Adipose tissue (tissue), 3 donors: ENCODE results near the gene PEX10. TPM values are rescaled to one million over a fixed set of nuclear protein-coding genes. Genes with fewer than 3 reads are reported as not detected.

Source experiments
- H3K27ac ChIP-seq: one replicate; pipeline ENCODE4 v1.5.1; 2013; ENCODE audit warnings: low read depth, low read length
- WGBS, 3 donors: extraction: QIAGEN DNeasy Blood & Tissue Kit; methylation state at CpG; one replicate each; pipeline ENCODE4 v1.1.7; 2013; 5-methylcytosine and 5-hydroxymethylcytosine counted together
- polyA plus RNA-seq, 3 donors: library from polyadenylated mRNA; stranded (reverse); fragments of 200-250 nt; gene quantifications; one replicate each; pipeline ENCODE4 v1.2.3, GENCODE V29; 2013
- donor health status: healthy with polysubstance abuse.
- donor health status: Bipolar disorder and iron deficiency.
- donor health status: healthy.

Gene PEX10
- polyA plus RNA-seq, 3 donors: 13.8 to 30.2 (median 18.8) TPM

DNA sequence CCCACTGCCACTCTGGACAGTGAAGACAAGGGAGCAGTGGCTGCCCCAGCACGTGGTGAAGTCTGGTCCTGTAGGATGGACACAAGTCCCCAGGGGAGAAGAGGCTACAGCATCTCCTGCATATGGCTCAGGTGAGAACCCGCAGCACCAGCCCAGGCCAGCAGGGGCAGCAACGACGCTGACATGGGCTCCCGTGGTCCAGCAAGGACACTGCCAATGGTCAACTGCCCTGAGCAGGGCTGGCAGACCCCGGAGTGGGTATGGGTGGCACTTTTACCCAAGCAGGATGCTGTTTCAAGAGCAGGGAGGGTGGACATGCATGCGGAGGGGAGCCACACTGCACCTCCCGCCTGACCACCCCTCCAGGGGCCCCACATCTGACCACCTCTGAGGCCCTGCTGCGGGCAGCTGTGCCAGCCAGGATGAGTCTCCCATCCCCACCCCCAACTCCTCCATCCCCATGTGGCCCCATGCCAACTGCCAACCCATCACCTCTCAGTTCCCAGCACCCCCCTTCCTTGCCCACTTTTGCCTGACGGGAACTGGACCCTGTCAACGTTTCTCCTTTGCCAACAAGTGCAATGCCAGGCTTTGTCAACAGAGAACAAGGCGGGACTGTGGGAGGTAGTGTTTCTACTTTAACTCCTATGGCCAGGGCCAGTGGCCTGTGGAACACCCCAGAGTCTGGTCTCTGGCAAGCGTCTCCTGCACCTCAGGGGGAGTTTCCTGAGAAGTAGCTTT, 29.6 kb downstream of the PEX10 start:
- H3K27ac ChIP-seq: no peak overlapping the region
- WGBS, 3 donors: 52 to 60% (median 54%) methylated on average over 12 to 13 of the region's 13 CpGs

DNA sequence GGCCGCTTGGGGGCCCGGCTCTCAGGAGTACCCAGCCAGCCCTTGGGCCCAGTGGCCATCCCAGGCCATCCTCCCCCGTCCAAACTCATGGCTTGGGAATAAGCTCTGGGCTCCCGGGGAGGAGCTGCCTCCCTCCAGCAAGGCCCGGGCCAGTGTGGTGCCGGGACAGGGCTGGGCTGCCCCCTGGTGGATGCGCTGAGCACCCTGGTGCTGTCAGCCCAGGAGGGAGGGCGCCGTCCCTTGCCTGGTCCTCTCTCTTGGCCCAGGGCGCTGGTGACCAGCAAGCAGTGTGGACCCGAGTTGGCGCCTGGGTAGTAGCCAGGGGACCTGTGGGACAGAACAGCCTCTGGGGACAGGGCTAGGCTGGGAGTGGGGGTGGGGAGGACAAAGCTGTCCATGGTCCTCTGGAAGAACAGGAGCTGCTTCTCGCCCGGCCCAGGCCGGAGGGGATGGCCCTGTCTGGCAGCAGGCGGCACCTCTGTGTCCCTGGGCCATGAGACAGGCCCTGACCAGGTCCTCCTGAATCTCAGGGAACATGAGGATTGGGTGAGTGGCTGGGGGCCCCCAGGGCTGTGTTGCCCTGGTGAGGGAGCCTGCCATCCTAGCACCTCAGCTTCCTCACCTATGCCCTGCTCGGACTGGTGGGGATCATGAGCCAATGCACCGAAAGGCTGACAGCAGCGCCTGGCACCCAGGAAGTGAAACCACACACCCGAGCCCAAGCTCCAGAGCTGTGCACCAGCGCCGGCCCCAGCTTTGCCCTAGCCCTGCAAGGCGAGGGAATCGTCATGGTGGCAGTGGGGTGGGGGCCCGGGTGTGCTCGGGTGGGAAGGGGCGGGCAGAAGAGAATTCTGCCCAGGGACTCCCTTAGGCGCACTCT, 30.4 kb downstream of the PEX10 start:
- 45 to 49% (median 46%) methylated on average over 26 to 28 of the region's 28 CpGs for WGBS, 3 donors
- H3K27ac ChIP-seq: no peak overlapping the region

DNA sequence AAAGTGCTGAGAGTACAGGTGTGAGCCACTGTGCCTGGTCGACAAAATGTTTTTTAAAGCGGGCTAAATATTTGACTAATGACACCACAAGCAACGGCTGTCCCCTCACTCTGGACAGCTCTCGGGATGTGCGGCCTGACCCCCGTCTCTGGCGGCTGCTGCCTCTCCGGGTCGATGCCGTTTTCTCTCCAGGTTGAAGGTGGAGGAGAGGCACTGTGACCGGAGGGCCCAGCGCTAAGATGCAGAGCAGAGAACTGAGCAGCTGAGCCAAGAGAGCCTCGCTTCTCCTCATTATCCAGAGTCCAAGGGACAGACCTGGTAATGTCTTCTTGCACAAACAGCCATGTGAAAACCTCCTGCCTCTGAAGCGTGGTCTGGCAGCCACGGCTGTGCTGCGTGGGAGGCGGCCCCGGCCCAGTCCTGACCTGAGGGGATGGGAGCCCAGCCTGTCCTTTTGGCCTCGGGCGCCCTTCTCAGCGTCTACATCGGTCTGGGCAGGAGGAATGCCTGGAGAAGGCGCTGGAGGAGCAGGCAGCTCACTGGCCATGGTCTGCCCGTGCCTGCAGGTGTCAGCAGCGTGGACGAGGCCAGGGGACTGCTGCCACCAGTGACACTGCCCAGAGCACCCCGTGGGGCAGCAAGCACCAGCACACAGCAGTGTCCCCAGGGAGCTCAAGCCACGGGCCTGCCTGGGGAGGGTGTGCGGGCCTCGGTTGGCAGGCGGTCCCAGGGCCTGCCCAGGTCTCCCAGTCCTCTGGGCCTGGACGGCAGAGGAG, 31.4 kb downstream of the PEX10 start:
- WGBS, 3 donors: 64 to 82% (median 72%) methylated on average over 32 of the region's 32 CpGs
- no peak overlapping the region for H3K27ac ChIP-seq

DNA sequence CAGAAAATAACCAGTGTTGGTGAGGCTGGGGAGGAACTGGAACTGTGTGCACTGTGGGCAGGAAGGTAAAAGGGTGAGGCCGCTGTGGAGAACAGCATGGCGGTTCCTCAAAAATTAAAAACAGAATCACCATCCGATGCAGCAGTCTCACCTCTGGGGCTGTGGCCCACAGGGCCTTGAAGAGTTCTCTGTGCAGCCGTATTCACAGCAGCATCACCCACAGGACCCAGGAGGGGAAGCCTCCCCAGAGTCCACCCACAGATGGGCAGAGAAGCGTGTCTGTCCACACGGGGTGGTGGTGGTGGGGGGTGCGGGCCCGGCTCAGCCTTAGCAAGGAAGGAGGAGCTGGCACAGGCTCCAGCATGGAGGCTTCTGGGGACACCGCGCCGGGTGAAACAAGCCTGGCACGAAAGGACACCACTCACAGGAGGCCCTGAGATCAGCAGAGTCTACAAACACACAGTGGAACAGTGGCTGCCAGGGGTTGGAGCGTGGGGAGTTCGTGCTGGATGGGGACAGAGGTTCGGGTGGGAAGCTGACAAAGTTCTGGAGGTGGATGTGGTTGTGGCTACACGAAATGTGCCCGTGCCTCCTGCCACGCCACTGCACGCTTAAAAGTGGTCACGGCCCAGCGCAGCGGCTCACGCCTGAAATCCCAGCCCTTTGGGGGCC, 32.5 kb downstream of the PEX10 start:
- no peak overlapping the region for H3K27ac ChIP-seq
- WGBS, 3 donors: 89 to 92% (median 92%) methylated on average over 23 of the region's 23 CpGs

DNA sequence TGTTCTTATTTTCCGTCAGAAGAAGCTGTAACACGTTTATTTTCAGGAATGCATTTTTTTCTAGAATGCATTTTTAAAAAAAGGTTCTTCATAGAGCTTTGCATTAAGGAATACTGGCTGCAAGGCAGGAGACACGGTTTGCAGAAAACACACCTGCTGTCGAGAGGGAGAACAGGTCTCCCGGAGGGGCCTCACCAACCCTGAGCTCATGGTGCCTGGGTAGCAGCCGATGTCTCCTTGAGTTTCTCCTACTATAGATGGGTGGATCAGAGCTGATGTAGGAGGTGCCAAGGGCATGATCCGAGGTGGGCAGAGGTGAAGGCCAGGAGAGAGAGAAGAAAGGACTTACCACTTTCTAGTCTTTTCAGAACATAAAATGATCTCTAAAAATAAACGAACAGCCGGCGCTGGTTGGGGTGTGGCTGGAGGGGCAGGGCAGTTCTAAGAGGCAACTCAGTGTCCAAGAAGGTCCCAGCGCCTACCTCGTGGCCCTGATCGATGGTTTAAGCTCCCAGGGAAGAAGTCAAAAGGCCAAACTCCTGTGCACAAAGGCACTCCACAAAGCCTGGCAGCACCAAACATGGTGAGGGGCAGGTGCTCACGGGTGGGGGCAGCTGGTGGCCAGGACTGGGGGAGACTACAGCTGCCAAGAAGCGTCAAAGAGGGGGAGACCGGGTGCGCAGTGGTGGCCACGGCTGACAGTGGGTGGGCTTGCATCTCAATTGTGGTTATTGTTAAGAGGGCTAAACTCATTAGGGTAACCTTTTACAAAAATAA, 33.2 kb downstream of the PEX10 start:
- WGBS, 3 donors: 86 to 89% (median 88%) methylated on average over 18 of the region's 18 CpGs

DNA sequence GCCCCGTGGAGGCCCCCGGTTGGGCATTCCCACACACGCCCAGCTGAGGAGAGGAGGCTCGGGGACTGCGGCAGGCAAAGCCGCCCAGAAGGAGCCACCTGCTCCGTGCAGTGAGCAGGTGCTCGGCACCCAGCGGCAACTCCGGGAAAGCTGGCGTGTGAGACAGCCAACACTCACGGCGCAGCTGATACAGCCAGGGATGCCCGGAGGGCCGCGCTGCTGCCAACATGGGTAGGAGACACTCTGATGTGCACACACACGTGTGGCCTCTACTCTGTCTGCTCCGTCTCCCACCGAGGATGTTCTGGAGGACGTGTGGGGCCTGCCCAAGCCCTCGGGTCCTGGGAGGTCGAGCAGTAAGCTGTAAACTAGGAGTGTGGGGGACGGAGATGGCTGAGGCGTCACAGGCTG, 33.9 kb downstream of the PEX10 start:
- no peak overlapping the region for H3K27ac ChIP-seq
- WGBS, 3 donors: 85 to 94% (median 90%) methylated on average over 24 of the region's 24 CpGs

More for the DNA sequence above, 33.2 kb downstream of the PEX10 start:
- no peak overlapping the region for H3K27ac ChIP-seq

DNA sequence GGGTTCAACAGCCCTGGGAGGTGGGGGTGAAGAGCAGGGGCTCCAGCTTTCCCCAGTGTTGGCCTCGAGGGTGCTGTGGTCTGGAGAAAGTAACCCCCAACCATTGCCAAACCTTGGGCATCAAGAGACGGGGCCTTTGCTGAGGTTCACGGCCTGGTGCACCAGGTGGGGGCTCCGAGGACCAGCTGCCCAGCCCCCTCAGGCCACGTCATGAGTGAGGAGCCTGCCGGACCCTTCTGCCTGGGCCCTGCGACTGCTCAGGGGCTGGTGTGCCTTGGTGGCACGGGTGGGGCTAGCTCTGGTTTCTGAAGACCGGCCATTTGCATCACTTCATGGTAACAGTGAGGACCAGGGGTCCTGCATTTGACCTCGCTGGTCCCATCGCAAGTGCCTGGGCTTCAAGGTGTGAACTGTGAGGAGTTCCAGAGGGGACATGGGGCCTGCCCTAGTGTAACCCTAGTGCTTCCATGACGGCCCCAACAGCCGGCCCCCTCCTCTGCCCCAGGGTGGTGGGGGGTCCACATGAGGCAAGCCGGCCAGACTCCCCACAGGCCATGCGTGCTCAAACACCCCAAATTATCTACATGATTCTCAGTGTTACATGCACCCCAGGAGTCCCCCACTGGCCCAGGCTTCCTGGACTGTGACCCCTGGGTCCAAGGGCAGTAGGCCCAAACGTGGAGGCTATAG, 34.5 kb downstream of the PEX10 start:
- 81 to 89% (median 87%) methylated on average over 16 of the region's 16 CpGs for WGBS, 3 donors
- H3K27ac ChIP-seq: no peak overlapping the region

DNA sequence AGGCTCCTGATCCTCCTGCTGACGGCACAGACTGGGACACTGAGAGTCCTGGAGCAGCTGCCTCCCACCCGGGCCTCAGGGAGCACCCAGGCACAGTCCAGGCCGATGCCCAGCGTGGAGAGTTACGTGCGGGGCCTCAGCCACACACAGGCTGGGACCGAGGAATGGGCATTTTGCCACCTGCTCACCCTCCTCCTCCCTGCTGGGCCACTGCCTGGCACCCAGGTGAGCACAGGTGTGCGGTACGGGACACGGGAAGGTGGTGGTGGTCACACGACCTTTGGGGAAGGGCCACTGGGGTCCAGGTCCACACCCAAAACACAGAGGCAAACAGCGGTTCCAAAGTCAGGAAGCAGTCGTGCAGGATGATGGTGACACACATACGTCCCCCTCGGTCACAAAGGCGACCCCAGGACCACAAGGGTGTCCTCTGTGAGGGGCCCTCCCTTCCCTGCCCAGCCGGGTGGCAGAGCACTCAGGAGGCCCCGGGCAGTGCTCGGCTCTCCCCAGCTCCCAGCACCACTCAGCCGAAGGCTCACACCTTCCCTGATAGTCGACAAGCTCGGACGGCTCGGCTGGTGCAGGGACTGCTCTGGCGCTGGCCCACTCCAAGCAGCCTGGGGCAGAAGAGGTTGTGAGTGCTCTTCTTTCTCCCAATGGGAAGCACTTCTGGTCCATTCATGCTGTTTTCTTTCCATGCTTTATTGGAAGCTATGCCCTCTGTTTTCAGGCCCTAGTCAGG, 35.3 kb downstream of the PEX10 start:
- WGBS, 3 donors: 68 to 86% (median 84%) methylated on average over 24 to 25 of the region's 25 CpGs
- H3K27ac ChIP-seq: no peak overlapping the region

DNA sequence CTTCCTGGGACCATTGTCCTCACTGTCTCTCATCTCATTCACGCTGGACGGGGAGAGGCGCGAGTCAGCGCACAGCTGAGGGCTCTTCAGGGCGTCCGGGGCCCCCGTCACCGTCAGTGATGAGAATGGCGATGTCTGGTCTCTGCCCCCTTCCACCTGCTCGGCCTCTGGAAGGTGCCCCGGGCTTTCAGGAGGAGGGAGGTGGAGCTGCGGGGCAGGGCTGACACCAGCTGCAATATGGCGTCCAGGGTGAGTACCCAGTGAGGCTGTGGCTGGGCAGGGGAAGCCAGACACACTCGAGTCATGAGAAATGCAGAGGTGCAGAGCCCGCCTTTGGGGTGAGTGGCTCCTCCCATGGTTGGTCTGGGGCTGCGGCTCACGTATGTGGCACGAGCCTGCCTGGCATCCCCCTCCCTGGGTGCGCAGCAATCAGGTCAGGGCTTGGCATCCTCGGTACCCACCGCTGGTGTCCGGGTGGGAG, 36.1 kb downstream of the PEX10 start:
- H3K27ac ChIP-seq: no peak overlapping the region
- 83 to 87% (median 85%) methylated on average over 23 of the region's 23 CpGs for WGBS, 3 donors

DNA sequence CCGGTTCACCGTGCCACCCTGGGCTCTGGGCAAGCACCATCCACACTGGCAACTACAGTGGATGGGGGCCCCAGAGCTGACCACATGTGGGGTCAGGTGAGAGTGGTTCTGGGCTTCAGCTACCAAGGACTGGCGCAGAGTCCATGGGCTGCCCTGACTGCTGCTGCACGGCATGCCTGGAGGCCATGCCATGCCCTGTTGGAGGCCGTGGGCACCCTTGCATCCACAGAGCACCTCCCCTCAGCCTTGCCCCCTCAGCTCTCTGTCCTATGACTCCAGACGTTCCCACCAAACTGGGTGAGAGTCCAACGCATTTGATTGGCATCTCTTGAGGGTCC, 36.5 kb downstream of the PEX10 start:
- WGBS, 3 donors: 87 to 90% (median 89%) methylated on average over 7 of the region's 7 CpGs
- no peak overlapping the region for H3K27ac ChIP-seq

DNA sequence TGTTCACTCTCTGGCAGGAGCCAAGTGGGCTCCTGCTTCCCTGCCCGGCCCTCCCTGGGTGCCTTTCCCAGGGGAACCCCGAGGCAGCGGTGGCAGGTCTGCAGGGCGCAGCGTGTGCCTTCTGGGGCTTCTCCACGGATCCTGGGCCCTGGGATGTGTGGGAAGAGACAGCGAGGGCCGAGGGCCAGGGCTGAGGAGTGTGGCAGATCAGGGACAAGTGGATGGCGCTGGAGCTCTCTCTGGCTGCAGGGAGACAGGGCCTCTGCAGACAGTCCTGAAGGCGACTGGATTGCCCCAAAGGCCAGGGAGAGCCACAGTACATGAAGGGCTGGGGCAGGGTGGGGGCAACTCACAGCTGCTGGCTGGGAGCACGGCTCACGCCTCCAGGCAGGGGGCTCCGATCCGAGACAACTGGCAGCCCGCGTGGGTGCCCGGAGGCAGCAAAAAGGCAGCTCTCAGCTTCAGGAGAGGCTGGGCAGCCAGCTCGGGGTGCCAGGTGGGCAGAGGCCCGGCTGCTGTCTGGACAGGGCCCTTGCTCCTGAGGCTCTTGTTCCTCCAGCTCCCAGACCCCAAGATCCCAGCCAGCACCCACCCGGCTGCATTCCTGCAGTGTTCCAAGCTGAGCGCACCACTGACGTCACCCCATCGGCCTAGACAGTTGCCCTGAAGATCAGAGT, 37.0 kb downstream of the PEX10 start:
- 84 to 88% (median 86%) methylated on average over 23 of the region's 23 CpGs for WGBS, 3 donors
- no peak overlapping the region for H3K27ac ChIP-seq

DNA sequence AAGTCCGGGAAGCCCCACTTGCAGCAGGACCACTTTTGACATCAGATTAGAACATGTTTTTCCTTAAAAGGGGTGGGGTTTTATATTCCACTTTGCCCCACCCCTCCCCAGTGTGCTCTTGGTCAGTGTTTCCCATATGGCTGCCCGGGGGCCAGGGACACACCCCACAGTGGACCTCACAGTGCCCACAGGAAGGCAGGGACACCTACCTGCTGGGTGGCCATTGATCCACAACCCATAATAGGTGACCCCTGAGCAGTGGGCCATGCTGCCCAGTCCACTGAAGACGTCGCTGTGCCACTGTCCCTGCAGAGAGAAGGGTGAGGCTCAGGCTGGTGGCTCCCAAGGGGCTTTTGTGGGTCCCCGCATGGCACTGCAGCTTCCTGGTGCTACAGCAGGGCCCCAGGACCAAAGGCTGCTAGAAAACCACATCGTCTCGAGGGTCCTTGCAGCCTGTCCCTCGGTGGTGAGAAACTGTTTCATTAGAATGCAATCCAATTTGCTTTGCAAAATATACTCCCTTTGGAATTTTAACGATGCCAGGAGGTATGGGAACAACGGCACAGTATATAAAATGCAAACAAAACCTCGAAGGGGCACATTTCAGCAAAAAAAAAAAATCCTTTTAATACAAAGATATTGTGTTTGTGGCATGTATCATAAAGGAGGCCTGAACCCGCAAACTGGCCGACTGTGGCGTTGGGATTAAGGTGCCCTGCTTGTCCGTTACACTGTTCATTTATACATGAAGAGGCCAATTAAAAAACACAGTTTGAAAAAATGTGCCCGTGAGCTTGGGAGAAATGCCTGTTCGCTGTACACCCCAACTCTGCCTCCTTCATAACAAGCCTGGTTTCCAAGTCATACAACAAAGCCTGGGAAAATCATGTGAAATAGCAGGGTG, 37.9 kb downstream of the PEX10 start:
- WGBS, 3 donors: 80 to 86% (median 85%) methylated on average over 17 of the region's 17 CpGs
- no peak overlapping the region for H3K27ac ChIP-seq

DNA sequence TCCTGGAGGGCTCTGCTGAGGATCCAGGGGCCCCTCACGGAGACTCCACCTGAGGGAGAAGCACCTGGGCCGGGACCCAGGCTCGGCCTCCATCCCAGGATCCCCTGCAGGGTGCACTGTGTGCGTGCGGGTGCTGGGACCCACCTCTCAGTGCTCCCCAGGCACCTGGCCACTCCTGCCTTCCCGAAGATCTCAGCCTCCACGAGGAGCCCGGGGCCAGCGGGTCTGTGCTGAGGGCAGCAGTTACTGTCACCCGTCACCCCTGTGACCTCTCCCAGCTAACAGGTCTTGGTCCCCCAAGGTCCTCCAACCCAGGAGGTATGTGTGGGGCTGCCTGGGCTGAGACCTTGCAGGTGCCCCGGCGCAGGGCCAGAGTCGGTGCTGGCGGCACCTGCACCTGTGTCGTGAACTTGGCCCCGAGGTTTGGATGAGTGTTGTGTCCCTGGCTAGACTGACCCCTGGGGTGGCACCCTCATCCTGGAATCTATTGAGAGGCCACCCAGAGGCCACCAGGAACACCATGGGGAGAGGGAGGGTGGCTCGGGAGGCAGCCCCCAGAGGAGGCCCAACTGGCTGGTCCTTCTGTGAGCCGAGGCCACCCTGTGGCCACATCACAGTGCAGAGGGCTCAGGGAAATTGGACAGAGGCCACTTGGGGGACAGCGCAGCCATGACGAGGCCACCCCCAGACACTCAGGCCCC, 38.7 kb downstream of the PEX10 start:
- no peak overlapping the region for H3K27ac ChIP-seq
- 89 to 90% (median 90%) methylated on average over 20 of the region's 20 CpGs for WGBS, 3 donors
